HG03565 (cell line): Measurements from ENCODE around the gene RPH3AL.

Source experiments
- ATAC-seq: cut with Tn5 transposase; IDR thresholded peaks from one replicate; pipeline ENCODE4 v1.9.1; 2021; ENCODE audit warnings: mild to moderate bottlenecking, moderate library complexity; ENCODE audit not compliant: unreplicated experiment

RPH3AL gene

GRCh38 chr17:353838-354234 is 1.2 kb upstream of the RPH3AL start:
- no peak for ATAC-seq

- ATAC-seq, result no peak
Measured at GRCh38 chr17:353213-353837, 718 bp upstream of the RPH3AL start.

DNA sequence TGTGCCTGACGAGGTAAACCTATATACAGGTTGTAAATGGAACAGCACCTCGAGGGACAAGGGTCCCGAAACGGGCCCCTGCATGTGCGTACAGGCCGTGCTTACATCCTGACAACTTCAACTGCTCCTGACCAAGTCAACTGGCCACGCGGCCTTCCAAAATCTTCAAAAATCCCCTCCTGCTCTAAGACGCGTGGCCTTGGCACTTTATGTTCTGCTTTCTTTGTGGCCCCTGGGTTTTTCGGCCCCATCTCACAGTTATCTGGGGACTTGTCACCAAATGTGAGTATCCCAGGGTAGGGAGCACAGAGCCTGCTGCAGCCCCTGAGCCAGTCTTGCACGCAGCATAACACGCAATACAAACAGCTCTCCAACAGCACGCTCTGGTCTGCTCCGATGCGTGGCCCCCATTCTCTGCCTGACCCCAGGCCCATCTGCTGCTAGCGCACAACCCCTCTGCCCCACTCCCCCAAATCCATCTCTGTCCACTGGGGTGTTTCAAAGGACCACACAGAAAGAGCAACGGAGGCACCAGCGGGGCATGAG is 659 bp downstream of the RPH3AL start:
- no peak for ATAC-seq

DNA sequence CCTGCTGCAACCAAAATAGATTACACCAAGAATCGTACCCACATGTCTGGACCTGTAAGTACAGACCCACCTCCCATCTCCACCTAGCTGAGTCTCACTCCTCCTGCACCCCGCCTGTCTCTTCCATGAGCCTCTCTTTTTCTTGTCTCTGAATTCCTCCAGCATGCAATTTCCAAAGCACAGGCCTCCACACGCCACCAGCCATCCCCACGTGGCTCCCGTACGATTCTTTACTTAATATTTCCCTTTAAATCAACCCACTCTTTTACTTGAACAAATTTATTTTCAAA is 1.2 kb downstream of the RPH3AL start:
- no peak for ATAC-seq

DNA sequence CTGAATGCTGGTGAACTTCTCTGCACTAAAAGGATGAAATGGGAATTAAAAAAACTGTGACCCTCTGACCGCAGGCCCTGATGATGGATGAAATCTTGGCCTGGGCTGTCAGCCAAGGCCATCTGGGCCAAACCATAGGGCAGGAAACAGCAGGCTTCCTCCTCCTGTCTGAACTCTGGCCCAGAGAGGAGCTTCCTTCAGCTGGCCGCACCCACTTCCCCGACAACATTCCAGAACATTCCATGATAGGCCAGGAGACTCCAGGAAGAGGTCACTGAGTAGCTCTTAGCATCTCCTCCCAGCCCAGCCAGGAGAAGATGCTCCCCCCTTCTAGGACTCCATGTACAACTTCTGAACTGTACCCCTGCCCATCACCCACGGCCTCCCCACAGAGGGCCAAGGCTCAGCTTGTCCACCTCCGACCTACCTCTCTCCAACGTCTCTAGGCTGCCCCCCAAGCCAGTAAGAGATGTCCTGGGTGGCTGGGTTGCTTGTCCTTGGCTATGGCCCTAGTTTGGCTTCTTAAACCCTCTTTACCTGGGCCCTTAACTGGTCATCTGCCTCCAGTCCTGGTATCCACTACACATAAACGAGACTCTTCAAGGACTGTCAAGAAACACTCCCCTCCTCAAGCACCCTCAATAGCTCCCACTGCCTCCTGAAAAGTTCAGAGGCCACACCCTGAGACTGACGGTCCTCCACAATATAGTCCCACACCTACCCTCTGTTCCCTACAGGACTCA is 1.7 kb downstream of the RPH3AL start:
- no peak for ATAC-seq

DNA sequence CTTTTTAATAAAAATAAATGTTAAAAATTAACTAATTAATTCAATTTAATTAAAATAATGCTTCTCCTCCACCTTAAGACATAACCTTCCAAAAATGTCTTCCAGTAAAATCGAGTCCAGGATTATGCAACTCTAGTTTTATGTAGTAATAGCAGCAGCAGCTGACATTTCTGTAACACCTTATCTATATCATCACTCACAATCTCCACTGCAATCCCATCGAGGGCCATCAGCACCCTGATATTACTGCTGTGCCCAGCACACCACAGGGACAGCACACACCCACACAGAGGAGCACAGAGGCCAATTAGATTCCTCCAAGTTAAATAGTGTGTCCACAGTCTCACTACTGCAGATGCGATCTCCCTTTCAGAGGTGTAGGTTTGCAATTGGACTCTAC is 2.9 kb downstream of the RPH3AL start:
- ATAC-seq, result no peak

DNA sequence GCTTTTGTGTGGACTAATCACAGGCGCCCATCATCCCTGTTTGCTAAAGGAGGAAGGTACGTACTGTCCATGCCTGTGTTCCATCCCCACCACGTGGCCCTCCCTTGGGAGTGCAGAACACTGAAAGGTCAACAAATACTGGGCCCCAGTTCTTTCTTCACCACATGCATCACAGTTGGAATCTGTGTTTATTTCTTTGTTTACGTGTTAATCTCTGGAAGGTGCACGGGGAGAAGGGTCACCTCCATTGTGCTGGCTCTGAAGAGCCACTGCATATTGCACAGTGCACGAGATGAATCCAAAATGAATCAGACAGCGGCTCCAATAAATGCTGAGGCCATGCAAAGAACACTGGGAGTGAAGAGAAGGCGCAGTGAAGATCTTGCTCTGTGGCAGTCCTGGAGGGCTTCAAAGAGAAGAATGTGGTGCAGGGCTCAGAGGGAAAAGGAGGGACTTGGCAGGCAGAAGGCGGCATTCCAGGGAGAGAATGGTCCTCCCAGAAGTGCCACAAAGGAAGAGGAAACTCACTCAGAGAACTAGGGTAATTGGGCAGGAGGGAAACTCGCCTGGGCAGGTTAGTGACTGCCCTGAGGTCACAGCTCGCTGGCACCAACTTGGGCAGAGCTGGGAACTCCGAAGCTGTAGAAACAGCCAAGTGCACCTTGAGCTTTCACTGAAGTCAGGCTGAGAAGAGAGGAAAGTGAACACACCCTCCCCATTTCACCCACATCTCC is 3.7 kb downstream of the RPH3AL start:
- no peak for ATAC-seq

- ATAC-seq, result no peak
Measured at GRCh38 chr17:348012-348411, 4.6 kb downstream of the RPH3AL start.

DNA sequence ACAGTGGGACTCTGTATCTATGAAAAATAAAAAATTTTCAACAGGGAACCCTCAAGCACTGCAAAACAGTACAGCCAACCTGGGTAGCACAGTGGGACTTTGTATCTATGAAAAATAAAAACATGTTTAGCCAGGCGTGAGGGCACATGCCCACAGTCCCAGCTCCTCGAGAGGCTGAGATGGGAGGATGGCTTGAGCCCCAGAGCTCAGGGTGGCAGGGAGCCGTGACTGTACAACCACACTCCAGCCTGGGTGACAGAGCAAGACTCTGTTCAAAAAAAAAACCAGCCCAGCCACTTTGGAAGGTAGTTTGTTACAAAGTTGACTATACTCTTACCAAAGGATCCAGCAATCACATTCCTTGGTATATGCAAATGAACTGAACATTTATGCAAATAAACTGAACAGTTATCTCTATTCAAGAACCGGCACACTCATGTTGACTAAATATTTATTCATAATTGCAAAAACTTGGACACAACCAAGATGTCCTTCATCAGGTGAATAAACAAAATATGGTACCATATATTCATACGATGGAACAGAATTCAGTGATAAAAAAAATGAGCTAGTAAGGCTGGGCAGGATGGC is 5.2 kb downstream of the RPH3AL start:
- no peak for ATAC-seq

DNA sequence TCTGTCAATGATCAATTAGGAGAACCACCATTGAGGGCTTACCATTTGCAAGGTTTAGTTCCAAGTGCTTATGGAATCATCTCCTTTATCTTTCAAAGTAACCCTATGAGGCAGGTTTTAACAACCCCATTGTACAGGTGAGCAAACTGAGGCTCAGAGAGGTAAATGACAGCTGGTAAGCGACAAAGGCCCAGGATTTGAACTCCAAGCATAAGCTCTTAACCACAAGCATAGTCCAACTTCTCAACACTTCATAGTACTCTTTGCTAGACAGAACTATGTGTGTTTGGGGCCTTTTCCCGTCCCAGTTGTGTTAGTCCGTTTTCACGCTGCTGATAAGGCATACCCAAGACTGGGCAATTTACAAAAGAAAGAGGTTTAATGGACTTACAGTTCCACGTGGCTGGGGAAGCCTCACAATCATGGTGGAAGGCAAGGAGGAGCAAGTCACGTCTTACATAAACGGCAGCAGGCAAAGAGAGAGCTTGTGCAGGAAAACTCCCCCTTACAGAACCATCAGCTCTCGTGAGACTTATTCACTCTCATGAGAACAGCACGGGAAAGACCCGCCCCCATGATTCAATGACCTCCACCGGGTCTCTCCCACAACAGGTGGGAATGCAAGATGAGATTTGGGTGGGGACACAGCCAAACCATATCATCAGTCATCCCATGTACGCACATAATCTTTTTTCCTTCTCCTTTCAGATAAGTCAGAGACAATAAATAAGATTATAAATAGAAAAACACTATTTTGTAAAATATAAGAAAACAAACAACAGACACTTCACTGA is 6.4 kb downstream of the RPH3AL start:
- no peak for ATAC-seq

- no peak for ATAC-seq
Measured at GRCh38 chr17:345261-345660, 7.3 kb downstream of the RPH3AL start.

GRCh38 chr17:343875-344752 is 8.5 kb downstream of the RPH3AL start:
- ATAC-seq, result no peak

DNA sequence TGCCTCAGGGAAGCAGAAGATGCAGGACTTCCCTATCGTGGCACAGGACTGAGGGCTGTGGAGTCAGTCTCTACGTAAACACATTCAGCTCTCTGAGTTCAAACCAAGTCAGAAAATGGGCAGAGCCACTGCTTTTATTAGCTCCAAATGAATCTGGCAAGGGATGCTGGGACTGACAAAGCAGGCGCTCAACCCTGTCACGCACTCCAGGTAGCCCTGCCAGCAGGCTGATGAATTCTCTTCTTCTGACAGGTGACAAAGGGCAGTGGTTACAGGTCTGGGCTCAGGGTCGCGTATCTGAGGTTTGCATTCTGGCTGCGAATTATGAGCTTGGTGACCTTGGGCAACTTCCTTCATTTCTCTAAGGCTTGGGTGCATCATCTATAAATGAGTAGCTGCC is 9.4 kb downstream of the RPH3AL start:
- ATAC-seq, result no peak

DNA sequence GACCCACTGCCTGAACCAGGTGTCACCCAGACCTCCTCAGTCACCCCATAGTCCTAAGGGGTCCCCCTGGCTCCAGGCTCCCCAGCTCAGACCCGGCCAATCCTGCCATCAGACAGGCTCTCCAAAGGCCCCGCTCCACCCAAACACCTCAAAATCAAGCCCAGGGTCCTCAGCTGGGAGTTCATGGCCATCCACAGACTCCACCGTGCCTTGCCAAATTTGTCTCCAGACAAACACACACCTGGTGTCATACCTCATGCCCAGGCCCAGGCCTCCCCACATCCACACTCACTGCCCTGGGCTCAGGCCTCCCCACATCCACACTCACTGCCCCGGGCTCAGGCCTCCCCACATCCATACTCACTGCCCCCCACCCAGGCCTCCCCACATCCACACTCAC is 12.5 kb downstream of the RPH3AL start:
- ATAC-seq, result no peak

- no peak for ATAC-seq
Measured at GRCh38 chr17:339193-340061, 13.2 kb downstream of the RPH3AL start.

GRCh38 chr17:338442-339192 is 14.0 kb downstream of the RPH3AL start:
- no peak for ATAC-seq

DNA sequence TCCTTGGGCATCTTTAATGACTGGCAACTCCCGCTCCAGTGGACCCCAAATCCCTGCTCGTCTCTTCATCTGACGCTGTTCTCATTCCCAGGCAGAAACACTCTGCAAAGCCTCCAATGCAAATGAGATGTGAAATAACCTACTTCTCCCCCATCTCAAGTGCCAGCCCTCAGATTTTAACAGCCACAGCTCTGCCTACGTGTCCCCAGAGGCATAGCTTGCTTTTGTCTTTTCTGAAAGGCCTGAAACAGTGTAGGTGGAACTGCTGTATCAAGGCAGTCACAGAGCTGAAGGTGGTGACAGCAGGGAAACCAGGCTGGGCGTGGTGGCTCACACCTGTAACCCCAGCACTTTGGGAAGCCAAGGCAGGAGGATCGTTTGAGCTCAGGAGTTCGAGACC is 14.7 kb downstream of the RPH3AL start:
- no peak for ATAC-seq

DNA sequence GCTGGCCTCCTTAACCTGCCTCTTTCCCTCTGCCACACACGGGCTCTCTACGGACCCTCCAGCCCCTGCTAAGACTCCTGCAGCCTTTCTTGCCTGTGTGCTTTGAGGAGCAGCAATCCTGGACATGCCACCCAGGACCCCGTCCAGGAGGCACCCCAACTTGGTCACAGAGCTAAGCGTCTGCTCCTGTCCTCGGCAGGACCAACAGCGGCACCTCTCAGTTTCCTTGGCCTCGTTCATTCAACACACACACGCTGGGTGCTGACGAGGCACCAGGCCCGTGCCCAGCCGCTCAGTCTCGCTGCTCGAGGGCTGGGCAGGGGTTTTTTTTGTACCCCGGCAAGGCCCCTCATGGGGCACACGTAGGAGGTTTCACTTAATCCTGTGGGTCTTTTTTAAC is 15.2 kb downstream of the RPH3AL start:
- no peak for ATAC-seq
